ENCODE measurements around the gene PARD3B. TPM values are rescaled to one million over a fixed set of nuclear protein-coding genes. Genes with fewer than 3 reads are reported as not detected.
"Not testable (repeated sequence)": the region's sequence is repeated elsewhere in the genome, so short reads cannot be mapped to it uniquely, and the experiment has no call there.

Gene PARD3B
- total RNA-seq, 4 donors from 2014 or later, result 32.6 to 65.7 (median 38.6) TPM

DNA sequence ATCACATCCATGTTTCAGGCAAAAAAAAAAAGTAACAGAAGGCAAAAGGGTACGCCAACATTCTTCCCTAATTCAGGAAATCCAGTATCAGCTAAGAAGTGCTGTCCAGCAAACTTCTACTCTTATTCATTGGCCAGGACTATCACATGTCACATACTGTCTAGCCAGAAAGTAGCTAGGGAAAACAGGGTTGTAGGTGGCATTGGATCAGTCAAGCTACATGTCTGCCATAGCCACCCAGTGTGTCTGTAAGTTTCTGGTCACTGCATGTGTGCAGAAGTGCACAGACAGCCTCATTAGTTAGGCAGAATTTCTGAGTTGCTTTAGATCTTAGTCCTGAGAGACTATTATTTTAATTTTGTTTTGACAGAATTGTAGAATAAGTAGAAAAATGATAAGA is 671.7 kb downstream of the PARD3B start:
- Histone ChIP-seq H3K27me3 (no peaks in the 10 kb centered on the region), H3K36me3 (no peaks in the 10 kb centered on the region), H3K4me1 (no peaks in the 10 kb centered on the region), H3K27ac (no peak overlapping the region), H3K4me3 (no peak overlapping the region), H3K9me3 (no peaks in the 10 kb centered on the region)
- 83 to 96% methylated on average over 1 of the region's 1 CpG for WGBS, 2 donors (ENCODE audit: low coverage in 1 of 2)
- in situ Hi-C loops (cut with MboI; ENCODE audit: low pct_ligation_motif_present in 1 of 4, low pct_unique_long_range_greater_than_20kb in 1 of 4, low sequenced_read_pairs in 3 of 4), result no loop called here
- DNase-seq, result no peak
- intact Hi-C loops (cut with DNase I; ENCODE audit: low total_unique reads), result no loop called here
- TF ChIP-seq EP300 (IDR thresholded peaks at IDR 0.05; ENCODE audit: low read depth) (no peak), POLR2AphosphoS5 (IDR thresholded peaks at IDR 0.05) (no peak), POLR2A (IDR thresholded peaks at IDR 0.05) (no peak)
- TF ChIP-seq, protein P1, sequence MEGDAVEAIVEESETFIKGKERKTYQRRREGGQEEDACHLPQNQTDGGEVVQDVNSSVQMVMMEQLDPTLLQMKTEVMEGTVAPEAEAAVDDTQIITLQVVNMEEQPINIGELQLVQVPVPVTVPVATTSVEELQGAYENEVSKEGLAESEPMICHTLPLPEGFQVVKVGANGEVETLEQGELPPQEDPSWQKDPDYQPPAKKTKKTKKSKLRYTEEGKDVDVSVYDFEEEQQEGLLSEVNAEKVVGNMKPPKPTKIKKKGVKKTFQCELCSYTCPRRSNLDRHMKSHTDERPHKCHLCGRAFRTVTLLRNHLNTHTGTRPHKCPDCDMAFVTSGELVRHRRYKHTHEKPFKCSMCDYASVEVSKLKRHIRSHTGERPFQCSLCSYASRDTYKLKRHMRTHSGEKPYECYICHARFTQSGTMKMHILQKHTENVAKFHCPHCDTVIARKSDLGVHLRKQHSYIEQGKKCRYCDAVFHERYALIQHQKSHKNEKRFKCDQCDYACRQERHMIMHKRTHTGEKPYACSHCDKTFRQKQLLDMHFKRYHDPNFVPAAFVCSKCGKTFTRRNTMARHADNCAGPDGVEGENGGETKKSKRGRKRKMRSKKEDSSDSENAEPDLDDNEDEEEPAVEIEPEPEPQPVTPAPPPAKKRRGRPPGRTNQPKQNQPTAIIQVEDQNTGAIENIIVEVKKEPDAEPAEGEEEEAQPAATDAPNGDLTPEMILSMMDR (IDR thresholded peaks at IDR 0.05), result no peak

DNA sequence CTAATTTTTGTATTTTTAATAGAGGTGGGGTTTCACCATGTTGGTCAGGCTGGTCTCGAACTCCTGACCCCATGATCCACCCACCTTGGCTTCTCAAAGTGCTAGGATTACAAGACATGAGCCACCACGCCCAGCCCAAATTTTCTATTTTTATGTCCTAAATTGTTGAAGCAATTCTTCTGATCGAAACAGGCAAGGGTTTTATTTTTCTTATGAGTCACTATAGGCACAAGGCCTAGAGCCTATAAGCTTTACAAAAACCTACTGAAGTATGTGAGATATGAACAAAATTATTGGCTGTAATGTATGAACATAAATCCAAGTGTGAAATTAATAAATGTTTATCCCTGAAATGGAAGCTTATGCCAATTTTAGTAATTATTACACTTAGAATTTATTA is 672.8 kb downstream of the PARD3B start:
- Histone ChIP-seq H3K36me3 (no peaks in the 10 kb centered on the region), H3K27me3 (no peaks in the 10 kb centered on the region), H3K27ac (no peak overlapping the region), H3K9me3 (no peaks in the 10 kb centered on the region), H3K4me3 (no peak overlapping the region), H3K4me1 (no peaks in the 10 kb centered on the region)
- in situ Hi-C loops (cut with MboI; ENCODE audit: low pct_ligation_motif_present in 1 of 4, low pct_unique_long_range_greater_than_20kb in 1 of 4, low sequenced_read_pairs in 3 of 4) (no loop called here), intact Hi-C loops (cut with DNase I; ENCODE audit: low total_unique reads) (no loop called here)
- DNase-seq, result no peak
- no peak for TF ChIP-seq POLR2AphosphoS5 (IDR thresholded peaks at IDR 0.05)
- TF ChIP-seq, protein P1 (IDR thresholded peaks at IDR 0.05), result no peak
- WGBS, 2 donors (ENCODE audit: low coverage in 1 of 2), result 50 to 77% methylated on average over 1 to 3 of the region's 3 CpGs

DNA sequence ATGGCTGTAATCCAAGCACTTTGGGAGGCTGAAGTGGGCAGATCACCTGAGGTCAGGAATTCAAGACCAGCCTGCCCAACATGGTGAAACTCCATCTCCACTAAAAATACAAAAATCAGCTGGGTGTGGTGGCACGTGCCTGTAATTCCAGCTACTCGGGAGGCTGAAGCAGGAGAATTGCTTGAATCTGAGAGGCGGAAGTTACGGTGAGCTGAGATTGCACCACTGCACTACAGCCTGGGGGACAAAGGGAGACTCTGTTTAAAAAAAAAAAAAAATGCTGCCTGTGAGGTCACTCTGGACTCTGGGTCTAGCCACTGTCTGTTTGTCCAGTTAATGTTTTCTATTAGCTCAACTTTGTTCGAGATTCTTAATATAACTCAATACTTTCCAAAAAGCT is 673.5 kb downstream of the PARD3B start:
- H3K9me3 ChIP-seq; in situ Hi-C loops (cut with MboI; ENCODE audit: low pct_ligation_motif_present in 1 of 4, low pct_unique_long_range_greater_than_20kb in 1 of 4, low sequenced_read_pairs in 3 of 4); H3K4me1 ChIP-seq; DNase-seq; H3K27ac ChIP-seq; intact Hi-C loops (cut with DNase I; ENCODE audit: low total_unique reads); H3K27me3 ChIP-seq; H3K4me3 ChIP-seq; H3K36me3 ChIP-seq: not testable (repeated sequence)
- 94 to 96% methylated on average over 5 of the region's 5 CpGs for WGBS, 2 donors (ENCODE audit: low coverage in 1 of 2)

DNA sequence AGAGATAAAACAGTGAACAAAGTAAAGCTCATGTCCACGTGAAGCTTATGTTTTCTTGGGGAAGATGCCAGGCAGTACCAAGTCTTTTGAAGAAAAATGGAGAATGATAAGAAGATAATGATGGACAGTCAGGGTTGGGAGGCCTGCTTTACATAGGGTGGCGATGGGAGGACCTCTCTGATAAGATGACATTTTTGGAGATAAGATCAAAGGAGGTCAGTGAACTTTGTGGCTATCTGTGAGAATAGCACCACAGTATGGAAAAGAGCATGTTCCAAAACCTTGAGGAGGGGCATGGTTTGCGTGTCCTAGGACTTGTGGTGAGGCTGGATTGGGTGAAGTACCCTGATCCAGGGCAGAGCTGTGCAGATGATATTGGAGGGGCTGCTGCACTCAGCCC is 675.3 kb downstream of the PARD3B start:
- H3K9me3 ChIP-seq, result no peaks in the 10 kb centered on the region
- H3K27ac ChIP-seq, result no peak overlapping the region
- 54 to 92% methylated on average over 3 of the region's 3 CpGs for WGBS, 2 donors (ENCODE audit: low coverage in 1 of 2)
- TF ChIP-seq, protein P1 (IDR thresholded peaks at IDR 0.05), result no peak
- TF ChIP-seq POLR2A (IDR thresholded peaks at IDR 0.05), result no peak
- TF ChIP-seq POLR2AphosphoS5 (IDR thresholded peaks at IDR 0.05), result no peak
- TF ChIP-seq EP300 (IDR thresholded peaks at IDR 0.05; ENCODE audit: low read depth), result no peak
- in situ Hi-C loops (cut with MboI; ENCODE audit: low pct_ligation_motif_present in 1 of 4, low pct_unique_long_range_greater_than_20kb in 1 of 4, low sequenced_read_pairs in 3 of 4) (no loop called here), intact Hi-C loops (cut with DNase I; ENCODE audit: low total_unique reads) (no loop called here)
- H3K27me3 ChIP-seq, result no peaks in the 10 kb centered on the region
- no peak overlapping the region for H3K4me3 ChIP-seq
- no peak for DNase-seq
- no peaks in the 10 kb centered on the region for H3K4me1 ChIP-seq
- no peaks in the 10 kb centered on the region for H3K36me3 ChIP-seq

DNA sequence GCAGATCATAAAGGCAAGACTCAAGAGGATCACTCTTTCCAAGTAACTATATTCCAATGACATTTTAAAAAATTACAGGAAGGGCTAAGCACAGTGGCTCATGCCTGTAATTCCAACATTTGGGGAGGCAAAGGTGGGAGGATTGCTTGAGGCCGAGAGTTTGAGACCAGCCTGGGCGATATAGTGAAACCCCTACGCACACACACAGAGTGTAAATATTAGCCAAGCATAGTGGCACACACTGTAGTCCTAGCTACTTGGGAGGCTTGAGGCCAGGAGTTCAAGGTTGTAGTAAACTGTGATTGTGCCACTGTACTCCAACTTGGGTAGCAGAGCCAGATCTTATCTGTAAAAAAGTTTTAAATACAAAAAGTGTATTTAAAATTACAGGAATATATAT is 686.8 kb downstream of the PARD3B start:
- intact Hi-C loops (cut with DNase I; ENCODE audit: low total_unique reads), result no loop called here
- H3K36me3 ChIP-seq, result no peaks in the 10 kb centered on the region
- H3K4me3 ChIP-seq, result no peak overlapping the region
- TF ChIP-seq, protein P1 (IDR thresholded peaks at IDR 0.05), result no peak
- TF ChIP-seq POLR2AphosphoS5 (IDR thresholded peaks at IDR 0.05) (no peak), EP300 (IDR thresholded peaks at IDR 0.05; ENCODE audit: low read depth) (no peak), POLR2A (IDR thresholded peaks at IDR 0.05) (no peak)
- 95 to 98% methylated on average over 3 of the region's 3 CpGs for WGBS, 2 donors (ENCODE audit: low coverage in 1 of 2)
- H3K9me3 ChIP-seq, result no peaks in the 10 kb centered on the region
- in situ Hi-C loops (cut with MboI; ENCODE audit: low pct_ligation_motif_present in 1 of 4, low pct_unique_long_range_greater_than_20kb in 1 of 4, low sequenced_read_pairs in 3 of 4), result no loop called here
- no peaks in the 10 kb centered on the region for H3K27me3 ChIP-seq
- no peaks in the 10 kb centered on the region for H3K4me1 ChIP-seq
- DNase-seq, result no peak
- H3K27ac ChIP-seq, result no peak overlapping the region

All from transverse colon (tissue), 4 donors.